Measurements from ENCODE around the gene ARL16.

The ARL16 gene

DNA sequence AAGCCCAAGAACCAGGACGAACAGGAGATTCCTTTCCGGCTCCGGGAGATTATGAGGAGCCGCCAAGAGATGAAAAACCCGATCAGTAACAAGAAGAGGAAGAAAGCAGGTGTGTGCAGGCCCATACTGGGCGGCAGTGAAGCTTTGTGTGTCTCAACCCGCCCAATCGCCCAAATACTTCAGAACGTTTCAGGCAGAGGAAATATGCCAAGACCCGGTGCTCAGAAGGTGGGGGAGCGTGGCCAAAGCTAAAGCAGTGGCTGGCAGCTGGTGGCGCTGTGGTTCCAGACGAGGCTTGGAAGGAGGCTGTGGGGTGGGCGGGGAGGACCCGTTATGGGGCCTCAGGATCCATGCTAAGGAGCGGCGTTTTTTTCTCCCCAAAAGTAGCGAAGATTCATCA, 15.8 kb downstream of the ARL16 start:
- no peak for DNase-seq (ENCODE audit: low read depth in 3 of 3)

DNA sequence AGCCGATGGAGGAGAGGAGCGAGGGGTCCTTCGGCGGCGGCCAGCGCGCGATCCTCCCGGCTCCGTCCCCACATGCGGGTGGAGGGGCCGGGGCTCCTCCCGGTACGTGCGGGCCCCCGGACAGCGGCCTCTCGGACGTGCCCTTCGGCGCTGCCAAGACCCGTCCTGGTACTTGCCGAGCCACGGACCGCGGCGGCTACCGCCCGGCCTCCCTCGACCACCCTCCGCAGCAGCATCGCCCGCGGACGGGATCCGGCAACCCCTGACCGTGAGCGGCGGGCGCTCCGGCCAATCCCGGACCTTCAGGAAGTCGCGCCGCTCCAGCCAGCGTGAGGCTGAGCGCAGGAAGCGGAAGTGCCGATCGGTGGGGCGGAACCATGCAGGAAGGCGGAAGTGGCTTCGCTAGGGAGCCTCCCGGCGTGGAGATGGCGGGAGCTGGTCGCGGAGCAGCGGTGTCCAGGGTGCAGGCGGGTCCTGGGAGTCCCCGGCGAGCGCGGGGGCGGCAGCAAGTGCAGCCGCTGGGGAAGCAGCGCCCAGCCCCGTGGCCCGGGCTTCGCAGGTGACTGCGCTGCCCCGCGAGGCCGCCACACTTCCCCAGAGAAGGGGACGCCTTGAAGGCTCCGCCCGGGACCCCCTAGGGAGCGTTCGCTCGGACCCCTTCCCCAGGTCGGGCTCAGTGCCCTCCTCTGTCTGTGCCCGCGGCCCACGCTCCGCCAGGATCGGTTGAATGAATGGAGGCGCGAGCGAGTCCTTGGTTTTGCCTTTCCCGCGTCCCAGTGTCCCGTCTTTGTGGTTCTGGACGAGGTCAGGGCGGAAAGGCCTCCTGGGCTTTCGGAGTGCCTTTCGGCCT, 17.0 kb downstream of the ARL16 start, which contains the start of the genes CCDC137 and OXLD1:
Gene CCDC137, plus strand, starts transcription at position 396 of the 850 bp plus-strand sequence. Its CDS starts 30 bp downstream, at position 426.
Gene OXLD1, minus strand, starts transcription at position 264 of the 850 bp plus-strand sequence. Its CDS starts 28 bp downstream, at position 236.
- DNase-seq (ENCODE audit: low read depth in 3 of 3): peak; percentile 85 to 94 (median 87)

DNA sequence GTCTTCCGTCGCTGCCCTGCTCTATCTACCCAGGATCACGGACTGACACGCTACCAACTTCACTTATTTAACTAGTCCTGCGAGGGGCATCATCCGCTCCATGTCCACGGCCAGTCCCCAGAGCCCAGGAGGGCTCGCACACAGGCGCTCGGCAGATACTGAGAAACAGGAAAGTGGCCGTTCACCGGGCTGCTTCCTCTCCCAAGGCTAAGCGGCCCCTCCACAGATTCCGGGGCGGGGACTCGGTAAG, 17.6 kb downstream of the ARL16 start:
- DNase-seq (ENCODE audit: low read depth in 3 of 3): no peak

DNA sequence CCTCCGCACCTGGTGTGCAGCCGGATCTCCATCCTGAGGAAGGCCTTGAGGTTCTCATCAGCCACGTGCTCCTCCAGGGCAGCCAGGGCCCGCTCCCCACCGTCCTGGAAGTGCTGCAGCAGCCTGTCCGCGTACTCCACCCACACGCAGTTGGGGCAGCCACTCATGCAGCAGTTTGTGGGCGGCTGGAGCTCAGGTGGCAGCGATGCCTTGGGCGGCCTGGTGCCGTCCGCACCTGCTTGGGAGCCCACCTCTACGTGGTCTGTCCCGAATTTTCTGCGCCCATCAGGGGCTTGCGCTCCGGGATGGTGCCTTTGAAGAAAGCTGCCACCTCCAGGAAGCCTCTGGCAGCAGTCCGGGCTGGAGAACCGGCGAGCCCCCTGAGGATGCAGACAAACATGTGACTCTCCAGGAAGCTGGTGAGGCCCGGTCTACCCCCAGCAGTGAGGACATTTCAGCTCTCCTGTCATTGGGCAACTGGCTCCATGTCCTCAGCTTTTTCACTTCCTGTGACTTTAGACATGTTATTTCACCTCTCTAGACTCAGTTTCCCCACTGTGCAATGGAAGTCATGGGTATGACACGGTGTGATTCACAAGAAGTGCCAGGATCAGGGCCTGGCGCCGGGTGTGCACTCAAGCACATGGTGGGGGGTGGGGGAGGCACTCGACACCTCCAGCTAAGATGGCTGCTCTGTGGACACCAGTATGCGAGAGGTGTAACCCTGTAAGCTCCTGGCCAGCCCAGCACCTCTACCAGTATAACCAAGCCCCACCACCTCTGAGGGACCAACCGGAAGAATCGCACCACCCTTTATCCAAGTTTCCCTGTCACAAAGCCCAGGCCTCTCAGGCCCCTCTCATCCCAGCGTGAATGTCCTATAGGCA, 18.1 kb downstream of the ARL16 start:
- peak; percentile 41 to 70 (median 47) for DNase-seq (ENCODE audit: low read depth in 3 of 3)

DNA sequence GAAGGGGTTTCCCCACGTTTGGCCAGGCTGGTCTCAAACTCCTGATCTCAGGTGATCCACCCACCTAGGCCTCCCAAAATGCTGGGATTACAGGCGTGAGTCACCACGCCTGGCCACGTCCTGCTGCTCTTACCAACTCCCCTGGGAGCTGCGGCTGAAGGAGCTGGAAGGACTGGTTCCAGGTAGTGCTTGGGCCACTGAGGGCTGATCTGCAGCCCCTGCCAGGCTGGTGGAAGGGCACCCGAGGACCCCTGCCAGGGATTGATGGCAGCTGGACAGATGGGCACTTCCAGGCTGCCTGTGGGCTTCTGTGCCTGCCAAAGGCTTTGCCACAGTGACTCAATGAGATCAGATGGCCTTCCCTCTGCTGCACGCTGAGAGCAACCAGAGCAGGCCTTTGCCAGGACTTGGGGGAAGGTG, 19.5 kb downstream of the ARL16 start:
- DNase-seq (ENCODE audit: low read depth in 3 of 3): no peak

DNA sequence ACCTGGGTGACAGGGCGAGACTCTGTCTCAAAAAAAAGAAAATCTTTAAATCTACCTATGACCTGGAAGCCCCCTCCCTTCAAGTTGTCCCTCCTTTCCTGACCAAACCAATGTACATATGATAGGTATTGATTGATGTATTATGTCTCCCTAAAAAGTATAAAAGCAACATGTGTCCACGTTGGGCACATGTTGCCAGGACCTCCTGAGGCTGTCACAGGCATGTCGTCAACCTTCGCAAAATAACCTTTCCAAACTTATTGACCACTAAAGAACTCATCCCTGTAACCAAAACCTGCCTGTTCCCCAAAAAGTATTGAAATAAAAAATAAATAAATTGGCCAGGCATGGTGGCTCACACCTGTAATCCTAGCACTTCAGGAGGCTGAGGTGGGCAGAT, 21.6 kb downstream of the ARL16 start:
- no peak for DNase-seq (ENCODE audit: low read depth in 3 of 3)

DNA sequence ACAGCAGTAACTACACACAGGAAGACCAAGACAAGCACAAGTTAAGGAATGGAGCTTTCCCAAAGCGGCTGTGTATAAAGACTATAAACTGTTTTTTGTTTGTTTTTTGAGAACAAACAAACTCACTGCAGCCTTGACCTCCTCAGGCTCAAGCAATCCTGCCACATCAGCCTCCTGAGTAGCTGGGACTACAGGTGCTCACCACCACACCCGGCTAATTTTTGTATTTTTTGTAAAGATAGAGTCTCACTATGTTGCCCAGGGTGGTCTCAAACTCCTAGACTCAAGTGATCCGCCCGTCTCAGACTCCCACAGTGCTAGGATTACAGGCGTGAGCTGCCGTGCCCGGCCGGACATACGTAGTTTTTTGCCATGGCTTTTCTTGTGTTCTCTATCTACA, 23.2 kb downstream of the ARL16 start:
- no peak for DNase-seq (ENCODE audit: low read depth in 3 of 3)

DNA sequence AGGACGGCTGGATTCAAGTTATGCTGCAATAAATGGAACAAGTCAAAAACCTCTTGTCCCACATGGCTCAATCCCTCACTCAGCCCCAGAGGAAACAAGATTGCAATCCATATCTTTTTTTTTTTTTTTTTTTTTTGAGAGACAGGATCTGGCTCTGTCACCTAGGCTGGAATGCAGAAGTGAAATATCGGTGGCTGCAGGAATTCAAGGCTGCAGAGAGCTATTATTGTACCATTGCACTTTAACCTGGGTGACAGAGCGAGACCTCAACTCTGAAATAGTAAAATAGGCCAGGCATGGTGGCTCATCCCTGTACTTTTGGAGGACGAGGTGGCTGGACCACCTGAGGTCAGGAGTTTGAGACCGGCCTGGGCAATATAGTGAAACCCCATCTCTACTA, 24.6 kb downstream of the ARL16 start:
- no peak for DNase-seq (ENCODE audit: low read depth in 3 of 3)

DNA sequence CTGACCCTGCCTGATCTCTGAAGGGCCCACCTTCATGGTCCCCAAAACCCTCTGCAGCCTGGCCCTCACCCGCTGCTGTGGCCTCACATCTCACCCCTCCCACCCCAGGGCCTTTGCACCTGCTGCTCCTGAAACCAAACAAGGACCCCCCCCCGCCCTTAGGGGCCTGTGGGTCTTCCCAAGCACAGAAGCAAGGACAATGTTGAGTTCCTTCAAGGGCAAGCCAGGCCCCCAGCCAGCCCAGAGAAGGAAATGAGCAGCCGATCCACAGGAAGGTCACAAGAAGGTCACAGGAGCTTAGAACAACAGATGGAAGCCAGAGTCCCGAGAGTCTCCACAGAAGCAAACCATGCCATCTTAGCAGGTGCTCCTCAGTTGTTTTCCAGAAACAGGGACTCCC, 26.8 kb downstream of the ARL16 start:
- no peak for DNase-seq (ENCODE audit: low read depth in 3 of 3)

DNA sequence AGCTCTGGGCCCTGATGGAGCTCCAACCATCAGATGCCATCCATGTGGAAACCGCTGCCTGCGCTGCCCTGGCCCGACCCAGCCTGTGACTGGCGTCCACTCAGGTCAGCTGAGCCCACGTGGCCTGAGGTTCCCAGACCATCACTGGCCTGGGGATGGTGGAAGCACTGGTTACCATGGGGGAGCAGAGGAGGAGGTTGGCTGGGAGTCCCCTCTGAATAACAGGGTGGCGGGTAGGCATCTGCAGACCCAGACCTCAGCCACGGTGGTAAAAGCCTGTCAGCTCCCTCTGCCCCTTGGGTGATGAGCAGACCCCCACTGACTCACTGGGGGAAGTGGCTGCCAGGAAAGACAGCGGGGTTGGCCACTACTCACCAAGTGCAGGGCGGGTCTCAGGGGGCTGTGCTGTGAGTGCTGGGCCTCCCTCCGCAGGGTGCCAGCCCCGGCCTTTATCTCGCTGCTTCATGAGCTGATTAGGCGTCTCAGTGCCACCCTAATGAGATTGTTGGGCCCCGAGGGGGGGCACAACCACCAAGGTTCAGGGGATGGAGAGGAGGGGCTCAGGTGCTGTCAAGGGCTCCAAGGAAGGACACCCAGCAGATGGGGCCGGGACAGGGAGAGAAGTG, 27.4 kb downstream of the ARL16 start, which contains the start of gene PDE6G:
Gene PDE6G, minus strand, starts transcription at position 425 of the 626 bp plus-strand sequence. CDS start 3,237 bp downstream, outside the sequence.
- no peak for DNase-seq (ENCODE audit: low read depth in 3 of 3)

DNA sequence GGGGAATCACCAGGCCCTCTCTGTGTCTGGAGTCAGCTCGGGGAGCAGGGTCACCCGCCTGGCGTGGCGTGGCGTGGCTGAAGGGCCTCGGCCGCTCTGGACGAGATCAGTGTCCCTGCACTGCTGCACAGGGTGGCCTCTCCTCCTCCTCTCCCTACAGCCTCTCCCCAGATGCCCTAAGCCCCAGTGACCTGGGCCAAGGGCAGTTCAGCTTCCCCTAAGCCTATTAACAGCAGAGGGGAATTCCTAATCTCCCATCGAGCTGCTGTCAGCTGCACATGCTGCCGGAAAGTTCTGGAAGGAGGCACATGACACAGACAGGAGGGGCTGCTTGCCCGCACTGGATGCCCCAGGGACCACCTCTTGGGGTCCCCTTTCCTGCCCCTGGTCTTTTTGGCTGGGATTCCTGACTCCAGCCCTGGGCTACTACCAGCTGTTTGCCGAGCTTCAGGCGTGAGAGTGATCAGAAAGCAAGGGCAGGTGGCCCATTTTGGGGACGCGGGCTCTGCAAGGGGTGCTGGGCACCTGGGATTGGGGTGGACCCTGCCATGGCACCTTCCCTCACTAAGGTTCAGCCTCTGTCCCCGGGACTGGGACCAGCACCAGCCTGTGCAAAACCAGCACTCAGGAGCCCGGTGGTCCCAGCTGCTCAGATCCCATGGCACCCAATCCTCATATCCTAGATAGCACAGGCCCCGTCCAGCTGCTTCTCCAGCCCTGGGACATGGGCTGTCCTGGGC, 28.0 kb downstream of the ARL16 start:
- DNase-seq (ENCODE audit: low read depth in 3 of 3): no peak

DNA sequence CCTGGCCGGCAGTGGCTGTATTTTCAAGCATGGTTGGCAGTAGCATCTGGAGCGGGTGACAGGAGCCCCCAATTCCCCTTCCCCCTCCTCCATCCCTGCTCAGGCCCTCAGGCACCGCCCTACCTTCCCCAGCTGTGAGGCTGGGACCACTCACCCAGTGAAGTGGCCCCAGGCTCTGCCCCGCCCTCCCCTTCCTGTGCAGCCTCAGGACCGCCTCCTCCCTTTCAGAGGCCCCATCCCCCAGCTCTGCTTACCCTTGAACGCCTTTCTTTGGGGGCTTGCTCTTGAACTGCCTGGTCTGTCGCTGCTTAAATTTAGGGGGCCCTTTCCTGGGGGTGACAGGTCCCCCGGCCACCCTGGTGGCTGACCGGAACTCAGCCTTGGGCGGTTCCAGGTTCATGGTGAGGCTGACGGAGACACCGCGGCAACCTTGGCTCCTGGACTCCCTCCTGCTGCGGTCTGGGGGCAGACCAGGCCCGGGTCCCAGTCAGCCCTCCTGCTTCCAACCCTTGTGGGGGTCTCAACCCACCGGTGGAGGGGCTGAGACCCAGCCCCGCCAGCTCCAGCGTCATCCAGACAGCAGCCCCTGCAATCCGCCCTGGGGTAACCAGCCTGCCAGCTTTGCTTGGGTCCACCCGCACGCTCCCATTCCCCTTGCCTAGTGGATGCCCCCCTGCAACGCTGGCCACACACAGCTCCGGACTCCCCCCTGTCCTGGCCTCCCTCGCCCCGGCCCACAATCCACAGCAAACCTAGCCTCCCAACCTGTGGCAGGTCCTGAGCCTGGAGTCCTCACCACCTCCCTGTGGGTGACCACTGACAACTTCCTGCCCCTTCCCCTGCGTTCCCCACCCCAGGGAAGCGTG, 30.5 kb downstream of the ARL16 start:
- DNase-seq (ENCODE audit: low read depth in 3 of 3): no peak

DNA sequence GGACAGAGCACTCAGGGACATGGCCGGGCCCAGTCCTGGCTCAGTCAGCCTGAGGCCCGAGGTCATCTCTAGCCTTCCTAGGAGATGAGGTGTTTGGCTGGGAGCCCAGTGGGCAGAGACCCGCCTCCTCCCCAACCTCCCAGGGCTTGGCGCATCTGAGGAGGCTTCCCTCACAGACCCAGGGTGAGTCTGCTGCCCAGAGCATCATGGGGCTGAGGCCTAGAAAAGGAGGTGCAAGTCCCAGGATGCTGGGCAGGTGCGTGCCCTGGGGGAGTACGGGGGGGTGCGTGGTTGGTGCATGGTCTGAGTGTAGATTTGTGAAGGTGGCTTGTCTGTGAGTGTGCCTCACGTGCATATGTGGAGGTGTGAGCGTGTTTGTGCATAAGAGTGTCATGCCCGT, 31.9 kb downstream of the ARL16 start:
- no peak for DNase-seq (ENCODE audit: low read depth in 3 of 3)

DNA sequence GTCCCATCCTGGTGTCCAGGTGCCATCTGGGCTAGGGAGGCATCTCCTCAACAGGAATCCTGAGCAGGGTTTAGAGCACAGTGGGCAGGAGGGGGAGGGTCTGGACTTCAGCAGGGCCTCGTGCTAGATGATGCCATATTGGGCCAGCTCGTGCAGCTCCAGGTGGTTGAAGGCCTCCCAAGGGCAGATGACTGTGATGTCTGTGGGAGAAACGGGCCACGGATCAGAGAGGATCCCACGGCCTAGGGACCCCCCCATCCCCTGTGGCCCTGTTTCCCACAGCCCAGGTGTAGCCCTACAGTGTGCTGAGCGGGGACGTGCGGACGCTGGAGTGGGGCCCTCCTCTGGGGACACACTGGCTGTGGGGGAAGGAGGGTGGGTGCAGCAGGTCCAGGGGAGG, 32.6 kb downstream of the ARL16 start:
- no peak for DNase-seq (ENCODE audit: low read depth in 3 of 3)

DNA sequence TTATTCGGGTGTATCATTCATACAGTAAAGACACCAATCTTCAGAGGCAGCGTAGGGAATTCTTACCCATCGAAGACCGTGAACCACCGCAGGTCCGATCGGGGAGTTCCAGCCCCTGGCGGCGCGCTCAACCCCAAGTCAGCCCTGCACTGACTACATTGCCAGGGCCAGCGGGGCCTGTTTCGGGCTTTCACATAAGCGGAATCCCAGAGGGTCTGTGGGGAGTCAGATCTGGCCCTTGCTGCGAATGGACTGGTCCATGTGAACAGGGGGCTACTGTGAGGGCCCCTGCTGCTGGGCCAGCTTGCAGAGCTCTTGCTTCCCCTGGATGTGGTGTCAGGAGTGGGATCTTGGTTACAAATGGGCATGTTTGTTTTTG, 34.9 kb downstream of the ARL16 start:
- no peak for DNase-seq (ENCODE audit: low read depth in 3 of 3)

DNA sequence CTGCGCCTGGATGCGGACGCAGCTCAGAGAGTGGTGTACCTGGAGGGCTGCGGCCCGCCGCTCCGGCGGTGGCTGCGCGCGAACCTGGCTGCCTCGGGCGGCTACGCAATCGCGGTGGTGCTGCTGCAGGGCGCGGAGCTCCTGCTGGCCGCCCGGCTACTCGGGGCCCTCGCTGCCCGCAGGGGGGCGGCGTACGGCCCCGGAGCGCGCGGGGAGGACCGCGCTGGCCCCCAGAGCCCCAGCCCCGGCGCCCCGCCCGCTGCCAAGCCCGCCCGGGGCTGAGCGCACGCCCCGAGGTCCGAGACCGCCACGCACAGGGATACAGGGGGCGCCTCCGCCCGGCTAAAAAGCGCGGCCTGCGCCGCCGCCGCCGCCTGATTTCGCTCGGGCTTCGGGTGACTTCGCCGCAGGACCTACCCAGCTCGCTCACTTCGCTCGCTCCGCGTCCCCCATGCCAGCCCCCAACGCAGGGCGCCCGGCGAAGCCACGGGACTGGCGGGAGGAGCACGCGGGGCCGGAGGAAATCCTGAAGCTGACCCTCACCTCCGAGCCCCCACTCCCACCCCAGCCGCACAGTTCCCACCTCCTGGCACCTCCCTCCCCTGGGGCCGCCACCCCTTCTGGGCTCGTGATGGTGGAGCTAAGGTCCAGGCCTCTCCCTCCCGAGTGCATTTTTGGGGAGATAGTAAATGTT, 35.4 kb downstream of the ARL16 start:
- no peak for DNase-seq (ENCODE audit: low read depth in 3 of 3)

DNA sequence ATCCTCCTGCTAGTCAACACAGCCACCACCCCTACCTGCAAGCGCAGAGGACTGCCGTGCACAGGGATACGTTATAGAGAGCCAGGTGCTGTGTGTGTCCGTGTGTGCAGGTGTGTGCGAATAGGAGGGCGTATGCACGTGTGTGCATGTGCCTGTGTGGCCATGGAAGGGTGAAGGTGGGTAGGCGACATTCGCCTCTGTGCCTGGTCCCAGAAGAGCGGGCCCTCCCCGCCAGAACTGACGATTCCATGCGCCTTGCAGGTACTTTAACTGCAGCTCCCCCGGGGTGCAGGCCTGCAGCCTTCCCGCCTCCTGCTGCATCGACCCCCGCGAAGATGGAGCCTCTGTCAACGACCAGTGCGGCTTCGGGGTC, 36.0 kb downstream of the ARL16 start:
- DNase-seq (ENCODE audit: low read depth in 3 of 3): no peak

DNA sequence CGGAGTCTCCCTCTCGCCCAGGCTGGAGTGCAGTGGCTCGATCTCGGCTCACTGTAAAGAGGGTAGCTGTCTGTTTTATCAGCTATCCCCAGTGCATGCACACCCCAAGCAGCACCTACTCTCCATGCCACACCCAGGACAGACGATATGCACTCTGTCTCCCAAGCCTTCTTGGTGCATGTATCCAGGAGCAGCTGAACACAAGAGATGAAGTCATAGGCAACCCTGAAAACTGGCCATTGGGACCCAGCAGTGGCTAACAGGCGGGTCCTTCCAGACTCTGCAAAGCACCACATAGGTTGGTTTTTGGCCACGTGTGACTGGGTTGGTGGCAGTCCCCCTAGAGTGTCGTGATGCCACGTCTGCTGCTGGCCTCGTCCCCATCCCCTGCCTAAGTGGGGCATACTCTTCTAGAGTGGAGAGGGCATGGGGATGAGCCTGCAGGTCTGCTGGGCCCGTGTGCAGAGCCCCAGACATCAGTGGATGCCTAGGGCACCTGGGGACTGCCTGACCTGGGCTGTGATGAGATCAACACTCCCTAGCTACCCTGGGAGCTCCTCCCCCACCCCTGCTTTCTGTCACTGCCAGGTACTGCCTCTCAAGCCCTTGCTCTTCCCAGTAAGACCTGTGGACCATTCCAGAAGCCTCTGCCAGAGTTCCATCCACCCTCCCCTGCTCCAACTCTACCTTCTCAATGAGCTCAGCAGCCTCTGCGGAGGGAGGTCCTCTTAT, 36.6 kb downstream of the ARL16 start:
- DNase-seq (ENCODE audit: low read depth in 3 of 3): no peak

All from stimulated activated CD4-positive, alpha-beta T cell treated with anti-CD3 and anti-CD28 coated beads, TNF-alpha, amount 100 ng/mL, for 24 hours (primary cell).